Stomach (tissue), 19 donors: Measurements from ENCODE around the gene GHITM. TPM values are rescaled to one million over a fixed set of nuclear protein-coding genes. Genes with fewer than 3 reads are reported as not detected.
A peak's percentile ranks its signal among the peaks of the same experiment; 100 is the strongest.

Experiments used
- DNase-seq, 2 donors: peaks; one replicate each; pipeline versions ENCODE4 v3.0.0 to v3.0.0-alpha.2; 2013 to 2019
- H3K27ac ChIP-seq, 5 donors: fragments of 200-600 bp in 4 of 5; sonication (generic) in 4 of 5; one replicate each; pipeline ENCODE4 v1.5.1; 2013 to 2019; ENCODE audit warnings: mild to moderate bottlenecking in 1 of 5, moderate library complexity in 1 of 5
- H3K27me3 ChIP-seq, 3 donors: fragments of 200-600 bp; sonication (generic); one replicate each; pipeline ENCODE4 v1.5.1; 2017 to 2019; ENCODE audit warnings: mixed run types in 1 of 3
- H3K36me3 ChIP-seq, 4 donors: fragments of 200-600 bp; sonication (generic); 1 replicate in 3 of 4; 2 replicates in 1 of 4; pipeline ENCODE4 v1.5.1; 2016 to 2019
- H3K4me1 ChIP-seq, 4 donors: fragments of 200-600 bp; sonication (generic); one replicate each; pipeline ENCODE4 v1.5.1; 2016 to 2019
- H3K4me3 ChIP-seq, 4 donors: fragments of 200-600 bp; sonication (generic) in 3 of 4; one replicate each; pipeline ENCODE4 v1.5.1; 2016 to 2019; ENCODE audit warnings: mild to moderate bottlenecking in 1 of 4
- H3K9me3 ChIP-seq, 4 donors: fragments of 200-600 bp; sonication (generic); one replicate each; pipeline ENCODE4 v1.5.1; 2016 to 2019
- CTCF ChIP-seq, 7 experiments: fragments of 450-650 bp in 4 of 7; fragments of 200-600 bp in 3 of 7; sonication (generic) in 3 of 7; IDR thresholded peaks; one replicate each; pipeline ENCODE4 v1.5.1; 2016 to 2019; ENCODE audit warnings: antibody characterized with exemption in 7 of 7, control low read depth in 2 of 7, mild to moderate bottlenecking in 1 of 7
- EP300 ChIP-seq: sonication (generic); formaldehyde crosslinking; IDR thresholded peaks from one replicate; pipeline ENCODE4 v1.6.1; 2017; ENCODE audit warnings: antibody characterized with exemption
- POLR2A ChIP-seq, 4 donors: fragments of 450-650 bp; IDR thresholded peaks; one replicate each; pipeline ENCODE4 v1.6.1; 2016; ENCODE audit warnings: antibody characterized with exemption in 4 of 4, control low read depth in 2 of 4, mild to moderate bottlenecking in 1 of 4, moderate library complexity in 1 of 4
- POLR2AphosphoS5 ChIP-seq, 3 donors: sonication (generic); formaldehyde crosslinking; IDR thresholded peaks; one replicate each; pipeline ENCODE4 v1.6.1; 2016; ENCODE audit warnings: antibody characterized with exemption in 3 of 3
- WGBS, 5 donors: extraction: QIAGEN DNeasy Blood & Tissue Kit in 3 of 5; methylation state at CpG; one replicate each; pipeline versions ENCODE4 v1.1.5 to v1.1.7; 2013 to 2018; 5-methylcytosine and 5-hydroxymethylcytosine counted together
- intact Hi-C: fragments of 100-400 bp; cut with DNase I; formaldehyde crosslinking; loops from one replicate; pipeline ENCODE4 v1.15.1; 2023; ENCODE audit warnings: low total_unique reads
- long read RNA-seq, 10 donors: transcript quantifications; one replicate each; lab custom pipeline, GENCODE V29; 2026
- polyA plus RNA-seq, 3 donors: library from polyadenylated mRNA; stranded (reverse); fragments of 200-250 nt; gene quantifications; one replicate each; pipeline ENCODE4 v1.2.3, GENCODE V29; 2013
- total RNA-seq, 5 donors: library from RNA; depleted of rRNA; stranded (reverse); fragments of >200 nt; gene quantifications; one replicate each; pipeline versions ENCODE4 v1.1.0 to v1.2.3, GENCODE V29; 2014 to 2016
- donor health status: healthy with polysubstance abuse.
- donor health status: Bipolar disorder and iron deficiency.
- donor health status: healthy.

The GHITM gene
- total RNA-seq (100 to 1,000 TPM in 2 of 5 donors, 10 to 100 TPM in 3; 17.5 to 186 (median 97.3) TPM), polyA plus RNA-seq (100 to 1,000 TPM; 104 to 170 (median 161) TPM)
- long read RNA-seq, donor 1, transcript GHITM-201 (9 exons, 2,128 nt) = major isoform, 20 of 44 reads
- long read RNA-seq, donor 1, partial matches to known transcripts = 24 of 44 reads
- long read RNA-seq, donor 1, other reads (novel, unspliced or antisense) = 0 of 44 reads
- long read RNA-seq, donor 2, transcript GHITM-201 (9 exons, 2,128 nt) = major isoform, 35 of 58 reads
- long read RNA-seq, donor 2, partial matches to known transcripts = 23 of 58 reads
- long read RNA-seq, donor 2, other reads (novel, unspliced or antisense) = 0 of 58 reads
- long read RNA-seq, donor 3, transcript GHITM-201 (9 exons, 2,128 nt) = major isoform, 19 of 56 reads
- long read RNA-seq, donor 3, partial matches to known transcripts = 37 of 56 reads
- long read RNA-seq, donor 3, other reads (novel, unspliced or antisense) = 0 of 56 reads
- long read RNA-seq, donor 4, transcript GHITM-201 (9 exons, 2,128 nt) = major isoform, 5 of 5 reads
- long read RNA-seq, donor 4, partial matches to known transcripts = 0 of 5 reads
- long read RNA-seq, donor 4, other reads (novel, unspliced or antisense) = 0 of 5 reads
- long read RNA-seq, donor 5, transcript GHITM-201 (9 exons, 2,128 nt) = major isoform, 35 of 66 reads
- long read RNA-seq, donor 5, partial matches to known transcripts = 31 of 66 reads
- long read RNA-seq, donor 5, other reads (novel, unspliced or antisense) = 0 of 66 reads
- long read RNA-seq, donor 6, transcript GHITM-201 (9 exons, 2,128 nt) = major isoform, 106 of 292 reads
- long read RNA-seq, donor 6, partial matches to known transcripts = 186 of 292 reads
- long read RNA-seq, donor 6, other reads (novel, unspliced or antisense) = 0 of 292 reads
- long read RNA-seq, donor 7, transcript GHITM-201 (9 exons, 2,128 nt) = major isoform, 34 of 66 reads
- long read RNA-seq, donor 7, partial matches to known transcripts = 32 of 66 reads
- long read RNA-seq, donor 7, other reads (novel, unspliced or antisense) = 0 of 66 reads
- long read RNA-seq, donor 8, transcript GHITM-201 (9 exons, 2,128 nt) = major isoform, 37 of 97 reads
- long read RNA-seq, donor 8, partial matches to known transcripts = 55 of 97 reads
- long read RNA-seq, donor 8, other reads (novel, unspliced or antisense) = 5 of 97 reads
- long read RNA-seq, donor 9, transcript GHITM-201 (9 exons, 2,128 nt) = major isoform, 25 of 73 reads
- long read RNA-seq, donor 9, partial matches to known transcripts = 48 of 73 reads
- long read RNA-seq, donor 9, other reads (novel, unspliced or antisense) = 0 of 73 reads
- long read RNA-seq, donor 10, transcript GHITM-201 (9 exons, 2,128 nt) = major isoform, 14 of 26 reads
- long read RNA-seq, donor 10, partial matches to known transcripts = 12 of 26 reads
- long read RNA-seq, donor 10, other reads (novel, unspliced or antisense) = 0 of 26 reads

GRCh38 chr10:84139126-84140035, at the start of gene GHITM:
TSS of gene GHITM (plus strand) at chr10:84139509. CDS start at chr10:84141501, 1,992 bp downstream.
- Histone ChIP-seq H3K27me3 (no peaks in the 10 kb centered on the region), H3K36me3 (peaks cover 20 to 32% (median 30%) of the 10 kb centered on the region in 4 donors), H3K4me3 (peak within 1 kb of the TSS; percentile 81 to 97 (median 88)), H3K4me1 (peaks cover 12 to 24% (median 22%) of the 10 kb centered on the region in 4 donors), H3K27ac (peak within 1 kb of the TSS; percentile 96 to 98 (median 97)), H3K9me3 (no peaks in the 10 kb centered on the region)
- TF ChIP-seq CTCF (IDR thresholded peaks at IDR 0.05) (peak in 5 of 7 experiments; percentile 16 to 69 (median 52)), POLR2AphosphoS5 (IDR thresholded peaks at IDR 0.05) (peak; percentile 97 to 98 (median 97)), POLR2A (IDR thresholded peaks at IDR 0.05) (peak in 2 of 4 donors; percentile 86 to 87), EP300 (peak; percentile 8)
- DNase-seq = peak; percentile 99
- WGBS, 5 donors = 0% methylated on average over 30 to 61 of the region's 61 CpGs
- intact Hi-C loops = no loop called here

GRCh38 chr10:84095811-84096497, 43.4 kb upstream of the GHITM start:
- no peaks in the 10 kb centered on the region for H3K9me3 ChIP-seq
- peaks cover 0 to 6% (median 2%) of the 10 kb centered on the region in 4 donors for H3K4me1 ChIP-seq
- H3K27me3 ChIP-seq = no peaks in the 10 kb centered on the region
- intact Hi-C loops = no loop called here
- H3K36me3 ChIP-seq = no peaks in the 10 kb centered on the region
- WGBS, 5 donors = 26 to 46% (median 41%) methylated on average over 4 of the region's 4 CpGs
- H3K4me3 ChIP-seq = no peak overlapping the region
- H3K27ac ChIP-seq = no peak overlapping the region
- DNase-seq = peak in 1 of 2 donors; percentile 44
- TF ChIP-seq POLR2AphosphoS5 (IDR thresholded peaks at IDR 0.05) = no peak
- no peak for TF ChIP-seq POLR2A (IDR thresholded peaks at IDR 0.05)
- no peak for TF ChIP-seq CTCF (IDR thresholded peaks at IDR 0.05)
- no peak for TF ChIP-seq EP300

- peak in 2 of 7 experiments; percentile 21 to 27 for TF ChIP-seq CTCF (IDR thresholded peaks at IDR 0.05)
- no peak for TF ChIP-seq POLR2AphosphoS5 (IDR thresholded peaks at IDR 0.05)
- Histone ChIP-seq H3K4me3 (no peak overlapping the region), H3K36me3 (no peaks in the 10 kb centered on the region), H3K4me1 (peaks cover 0 to 6% (median 2%) of the 10 kb centered on the region in 4 donors), H3K27me3 (no peaks in the 10 kb centered on the region), H3K9me3 (no peaks in the 10 kb centered on the region), H3K27ac (no peak overlapping the region)
- WGBS, 5 donors = 34 to 50% (median 36%) methylated on average over 4 of the region's 4 CpGs
- peak in 1 of 2 donors; percentile 37 for DNase-seq
- intact Hi-C loops = no loop called here
Observed at GRCh38 chr10:84097787-84098353, 41.4 kb upstream of the GHITM start.
